Pancreas (tissue), 10 donors: ENCODE data around the gene C22orf39. TPM values are rescaled to one million over a fixed set of nuclear protein-coding genes. Genes with fewer than 3 reads are reported as not detected.
A peak's percentile ranks its signal among the peaks of the same experiment; 100 is the strongest.

ENCODE experiments used
- ATAC-seq, 4 donors: fragments of 200-7000 bp; cut with Tn5 transposase; one replicate each; pipeline versions ENCODE4 v1.8.0 to v1.9.1; 2020; ENCODE audit warnings: mild to moderate bottlenecking in 4 of 4, moderate library complexity in 4 of 4
- DNase-seq, 6 donors: peaks; one replicate each; pipeline ENCODE4 v3.0.0-alpha.2; 2020
- FAIRE-seq: peaks from 2 replicates; lab custom pipeline; 2012; peaks lifted over from hg19 to GRCh38; lab: Jason Lieb, UNC
- H3K27ac ChIP-seq, 4 donors: fragments of 200-600 bp; sonication (generic); 1 replicate in 3 of 4; 2 replicates in 1 of 4; pipeline versions ENCODE4 v1.5.0 to v1.8.0; 2020
- H3K27me3 ChIP-seq, 4 donors: fragments of 200-600 bp; one replicate each; pipeline ENCODE4 v1.8.0; 2021
- H3K36me3 ChIP-seq, 3 donors: fragments of 200-600 bp; sonication (generic) in 1 of 3; one replicate each; pipeline versions ENCODE4 v1.5.0 to v1.8.0; 2020 to 2021
- H3K4me1 ChIP-seq, 3 donors: fragments of 200-600 bp; one replicate each; pipeline ENCODE4 v1.8.0; 2021
- H3K4me3 ChIP-seq, 4 donors: fragments of 200-600 bp; sonication (generic) in 2 of 4; one replicate each; pipeline versions ENCODE4 v1.5.0 to v1.8.0; 2020 to 2021
- H3K9me3 ChIP-seq, 4 donors: fragments of 200-600 bp; one replicate each; pipeline ENCODE4 v1.8.0; 2021
- CTCF ChIP-seq, 4 donors: fragments of 200-600 bp; sonication (generic) in 3 of 4; IDR thresholded peaks; one replicate each; pipeline versions ENCODE4 v1.5.0 to v1.8.0; 2021; ENCODE audit warnings: antibody characterized with exemption in 4 of 4
- WGBS, 2 donors: extraction: QIAGEN DNeasy Blood & Tissue Kit; methylation state at CpG; one replicate each; pipeline ENCODE4 v1.1.7; 2013; 5-methylcytosine and 5-hydroxymethylcytosine counted together
- intact Hi-C, 3 donors: fragments of 100-400 bp; cut with DNase I; formaldehyde crosslinking; loops; one replicate each; pipeline versions ENCODE4 v1.11.1 to v1.14.2; 2022
- polyA plus RNA-seq, 2 donors: library from polyadenylated mRNA; stranded (reverse); fragments of 200-250 nt; gene quantifications; one replicate each; pipeline ENCODE4 v1.2.3, GENCODE V29; 2013
- total RNA-seq, 6 donors: library from RNA; stranded (reverse); fragmentation: NEBNext Ultra II Directional in 4 of 6; extraction: Animal tissue kit (Norgen Biotek cat#: 25700) in 4 of 6; gene quantifications; one replicate each; pipeline versions ENCODE4 v1.2.1 to v1.2.4, GENCODE V29; 2021 to 2023
- donor health status: healthy with polysubstance abuse.
- donor health status: DM: no; HTN: no; CAD: no; lungs with moderate emphysema.
- donor health status: DM: no; HTN: no; CAD: no.
- donor health status: control.
- donor health status: control.
- donor health status: Bipolar disorder and iron deficiency.
- donor health status: DM: yes; HTN: yes; CAD: no.
- donor health status: DM: no; HTN: no; CAD: no.
- donor health status: DM: no; HTN: no; CAD: no.
- donor health status: DM: yes; HTN: yes; CAD: no.

The C22orf39 gene
- total and polyA plus RNA-seq, 8 donors: 13.3 to 23.1 (median 19.5) TPM

DNA sequence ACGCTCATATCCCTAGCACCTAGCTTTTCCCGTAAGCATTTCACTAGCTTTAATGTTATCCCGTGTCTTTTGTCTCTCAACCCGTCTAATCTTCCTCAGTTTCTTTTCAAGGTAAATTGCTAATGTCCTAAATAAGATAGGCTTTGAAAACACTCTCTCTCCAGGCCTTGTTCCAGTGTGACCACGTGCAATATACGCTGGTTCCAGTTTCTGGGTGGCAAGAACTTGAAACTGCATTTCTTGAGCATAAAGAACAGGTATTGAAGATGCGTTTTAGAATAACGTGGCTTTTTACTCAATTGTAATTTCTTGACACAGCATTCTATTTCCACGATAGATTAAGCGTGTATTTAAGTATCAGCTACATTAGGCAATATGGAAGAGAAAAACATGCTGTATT lies 33.3 kb upstream of the C22orf39 start:
- Histone ChIP-seq H3K36me3 (no peaks in the 10 kb centered on the region), H3K27ac (no peak overlapping the region), H3K9me3 (no peaks in the 10 kb centered on the region), H3K27me3 (no peaks in the 10 kb centered on the region), H3K4me1 (peaks cover 4 to 17% (median 12%) of the 10 kb centered on the region in 3 donors), H3K4me3 (no peak overlapping the region)
- DNase-seq (no peak), FAIRE-seq (no peak), ATAC-seq (no peak)
- 49 to 51% methylated on average over 10 of the region's 10 CpGs for WGBS, 2 donors
- TF ChIP-seq CTCF (IDR thresholded peaks at IDR 0.05): no peak
- intact Hi-C loops: no loop called here

- no peak for TF ChIP-seq CTCF (IDR thresholded peaks at IDR 0.05)
- ATAC-seq (no peak), FAIRE-seq (no peak), DNase-seq (no peak)
- H3K27ac ChIP-seq: no peak overlapping the region
- WGBS, 2 donors: 1% methylated on average over 15 of the region's 15 CpGs
- peaks cover 4 to 17% (median 12%) of the 10 kb centered on the region in 3 donors for H3K4me1 ChIP-seq
- intact Hi-C loops: no loop called here
- peak overlapping the region in 3 of 4 donors; percentile 31 to 93 (median 72) for H3K4me3 ChIP-seq
- H3K27me3 ChIP-seq: no peaks in the 10 kb centered on the region
- no peaks in the 10 kb centered on the region for H3K9me3 ChIP-seq
- H3K36me3 ChIP-seq: no peaks in the 10 kb centered on the region
Measured at GRCh38 chr22:19480173-19480568, 32.7 kb upstream of the C22orf39 start.

DNA sequence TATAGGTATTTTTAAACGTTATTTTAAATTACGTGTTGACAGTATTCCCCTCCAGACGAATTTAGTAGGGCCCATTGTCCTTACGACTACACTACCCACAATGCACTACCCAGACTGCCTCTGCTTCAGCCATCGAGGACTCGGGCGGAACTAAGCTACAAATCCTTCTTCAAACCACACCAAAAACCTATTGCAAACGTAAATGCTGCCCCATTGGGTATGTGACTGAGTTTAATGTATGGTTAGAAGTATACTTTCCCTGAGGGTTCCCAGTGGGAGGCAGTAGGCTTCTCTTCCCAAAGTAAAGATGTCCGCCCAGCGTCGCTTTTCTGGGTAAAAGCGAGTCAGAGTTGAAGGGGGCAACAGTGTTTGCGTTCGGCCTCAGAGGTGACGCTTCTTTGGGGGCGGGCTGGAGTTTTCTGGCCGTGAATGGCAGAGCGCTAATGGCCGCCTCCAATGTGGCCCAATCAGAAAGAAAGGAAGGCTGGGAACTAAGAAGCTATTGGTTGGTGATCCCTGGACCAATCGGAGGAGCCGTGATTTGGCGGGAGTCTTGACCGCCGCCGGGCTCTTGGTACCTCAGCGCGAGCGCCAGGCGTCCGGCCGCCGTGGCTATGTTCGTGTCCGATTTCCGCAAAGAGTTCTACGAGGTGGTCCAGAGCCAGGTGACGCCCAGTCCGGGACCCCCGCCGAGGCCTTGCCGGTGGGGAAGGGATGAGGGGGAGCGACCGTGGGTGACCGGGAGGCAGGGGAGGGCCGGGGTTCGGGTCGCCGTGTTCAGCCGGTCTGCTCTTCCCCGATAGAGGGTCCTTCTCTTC lies 32.1 kb upstream of the C22orf39 start, which contains the start of gene CDC45:
Gene CDC45 (plus strand): TSS at position 566 of the 818 bp plus-strand sequence. CDS start 49 bp downstream, at position 615.
- ATAC-seq (peak; percentile 92 to 98 (median 94)), FAIRE-seq (peak; percentile 92)
- WGBS, 2 donors: 1% methylated on average over 50 of the region's 50 CpGs

DNA sequence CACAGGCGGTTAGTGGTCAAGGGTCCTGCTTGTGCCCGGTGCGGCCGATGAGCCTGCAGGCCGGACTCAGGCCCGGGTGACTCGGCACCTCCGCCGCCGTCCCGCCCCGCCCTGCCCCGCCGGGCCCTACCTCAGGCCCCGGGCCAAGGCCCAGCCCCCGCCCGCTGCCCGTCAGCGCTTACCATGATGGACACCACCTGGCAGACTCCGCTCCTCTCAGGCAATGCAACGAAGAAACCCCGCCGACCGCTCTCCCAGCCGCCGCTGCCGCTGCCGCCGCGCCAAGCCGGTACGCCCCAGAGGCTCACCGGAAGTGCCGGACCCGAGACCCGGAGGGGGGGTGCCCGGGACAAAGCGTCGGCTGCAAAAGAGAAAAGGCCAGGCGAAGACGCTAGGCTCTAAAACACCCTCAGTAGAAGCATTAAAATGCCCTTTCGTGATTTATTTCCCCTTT lies 31.4 kb upstream of the C22orf39 start, which contains the start of gene UFD1:
Gene UFD1 (minus strand): TSS at position 293 of the 454 bp plus-strand sequence. CDS start 108 bp downstream, at position 185.
- intact Hi-C loops: no loop called here
- 0% methylated on average over 36 to 42 of the region's 42 CpGs for WGBS, 2 donors
- peak; percentile 84 to 94 (median 90) for DNase-seq

More for the DNA sequence above, 32.1 kb upstream of the C22orf39 start, which contains the start of gene CDC45:
- peak; percentile 88 to 98 (median 96) for DNase-seq
- no peak for TF ChIP-seq CTCF (IDR thresholded peaks at IDR 0.05)
- H3K27ac ChIP-seq: peak within 1 kb of the TSS; percentile 99 to 100 (median 99)
- no peaks in the 10 kb centered on the region for H3K9me3 ChIP-seq
- peak within 1 kb of the TSS; percentile 72 to 93 (median 87) for H3K4me3 ChIP-seq
- no peaks in the 10 kb centered on the region for H3K36me3 ChIP-seq
- peaks cover 4 to 17% (median 12%) of the 10 kb centered on the region in 3 donors for H3K4me1 ChIP-seq
- no peaks in the 10 kb centered on the region for H3K27me3 ChIP-seq
- intact Hi-C loops: no loop called here

More for the DNA sequence above, 31.4 kb upstream of the C22orf39 start, which contains the start of gene UFD1:
- H3K4me1 ChIP-seq: peaks cover 4 to 17% (median 12%) of the 10 kb centered on the region in 3 donors
- H3K27me3 ChIP-seq: no peaks in the 10 kb centered on the region
- H3K4me3 ChIP-seq: peak within 1 kb of the TSS; percentile 72 to 93 (median 87)
- peak; percentile 78 to 85 (median 82) for ATAC-seq
- H3K27ac ChIP-seq: peak within 1 kb of the TSS; percentile 99 to 100 (median 99)
- no peak for FAIRE-seq
- no peak for TF ChIP-seq CTCF (IDR thresholded peaks at IDR 0.05)
- H3K36me3 ChIP-seq: no peaks in the 10 kb centered on the region
- H3K9me3 ChIP-seq: no peaks in the 10 kb centered on the region
